ENCODE measurements around the gene IFNGR2.

IFNGR2 gene

DNA sequence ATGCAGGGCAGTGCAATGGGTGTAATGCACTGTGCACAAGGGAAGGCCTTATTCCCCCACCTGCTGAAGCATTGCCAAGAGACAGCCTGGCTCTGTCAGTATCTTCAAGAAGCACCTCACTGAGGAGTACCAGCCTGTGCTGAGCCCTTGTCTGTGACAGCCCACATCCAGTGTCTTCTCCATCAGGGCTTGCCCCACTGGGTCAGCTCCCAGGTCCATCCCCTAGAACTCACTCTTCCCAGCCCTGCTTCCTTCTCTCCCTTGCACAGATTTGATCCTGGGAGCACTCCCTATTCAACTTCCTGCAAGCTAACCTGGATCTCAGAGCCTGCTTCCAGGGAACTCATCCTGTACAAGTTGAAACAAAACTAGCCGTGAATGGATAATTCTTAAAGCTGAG, 33.6 kb upstream of the IFNGR2 start:
- no peak overlapping the region for H3K4me3 ChIP-seq (replicated peaks; ENCODE audit: low read depth, low read length)
- TF ChIP-seq, protein P1, sequence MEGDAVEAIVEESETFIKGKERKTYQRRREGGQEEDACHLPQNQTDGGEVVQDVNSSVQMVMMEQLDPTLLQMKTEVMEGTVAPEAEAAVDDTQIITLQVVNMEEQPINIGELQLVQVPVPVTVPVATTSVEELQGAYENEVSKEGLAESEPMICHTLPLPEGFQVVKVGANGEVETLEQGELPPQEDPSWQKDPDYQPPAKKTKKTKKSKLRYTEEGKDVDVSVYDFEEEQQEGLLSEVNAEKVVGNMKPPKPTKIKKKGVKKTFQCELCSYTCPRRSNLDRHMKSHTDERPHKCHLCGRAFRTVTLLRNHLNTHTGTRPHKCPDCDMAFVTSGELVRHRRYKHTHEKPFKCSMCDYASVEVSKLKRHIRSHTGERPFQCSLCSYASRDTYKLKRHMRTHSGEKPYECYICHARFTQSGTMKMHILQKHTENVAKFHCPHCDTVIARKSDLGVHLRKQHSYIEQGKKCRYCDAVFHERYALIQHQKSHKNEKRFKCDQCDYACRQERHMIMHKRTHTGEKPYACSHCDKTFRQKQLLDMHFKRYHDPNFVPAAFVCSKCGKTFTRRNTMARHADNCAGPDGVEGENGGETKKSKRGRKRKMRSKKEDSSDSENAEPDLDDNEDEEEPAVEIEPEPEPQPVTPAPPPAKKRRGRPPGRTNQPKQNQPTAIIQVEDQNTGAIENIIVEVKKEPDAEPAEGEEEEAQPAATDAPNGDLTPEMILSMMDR (IDR thresholded peaks at IDR 0.05; ENCODE audit: low read length, missing control alignments), result no peak
- DNase-seq (ENCODE audit: low read depth), result no peak

DNA sequence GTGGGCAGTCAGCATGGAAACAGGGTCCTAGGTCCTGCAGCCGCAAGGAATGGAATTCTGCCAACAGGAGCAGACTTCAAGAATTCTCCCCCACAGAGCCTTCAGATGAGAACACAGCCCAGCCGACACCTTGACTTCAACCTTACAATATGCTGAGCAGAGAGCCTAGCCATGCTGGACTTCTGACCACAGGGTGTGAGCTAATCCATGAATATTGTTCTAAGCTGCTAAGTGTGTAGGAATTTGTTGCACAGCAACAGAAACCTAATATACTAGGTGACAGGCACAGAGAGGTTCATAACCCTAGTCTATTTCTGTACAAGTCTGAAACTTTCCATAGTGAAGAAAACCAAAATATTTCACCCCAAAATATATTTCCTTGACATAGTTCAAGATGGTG, 32.9 kb upstream of the IFNGR2 start:
- TF ChIP-seq, protein P1 (IDR thresholded peaks at IDR 0.05; ENCODE audit: low read length, missing control alignments), result no peak
- no peak for DNase-seq (ENCODE audit: low read depth)

DNA sequence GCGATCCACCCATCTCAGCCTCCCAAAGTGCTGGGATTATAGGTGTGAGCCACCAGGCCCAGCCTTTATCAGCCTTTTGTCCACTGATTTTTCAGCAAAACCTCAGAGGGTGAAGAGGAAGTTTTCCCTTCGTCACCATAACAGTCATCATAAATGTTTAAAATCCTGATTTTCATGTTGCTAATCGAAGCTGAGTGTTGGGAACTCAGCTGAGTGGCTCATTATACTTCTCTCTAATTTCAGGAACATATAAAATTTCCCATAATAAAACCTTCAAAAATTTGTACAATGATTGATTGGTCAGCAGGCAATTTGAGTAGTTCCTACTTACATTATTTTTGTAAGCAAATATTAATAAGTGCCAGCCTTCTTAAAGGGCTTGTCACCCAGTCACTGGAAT, 31.8 kb upstream of the IFNGR2 start:
- no peak for DNase-seq (ENCODE audit: low read depth)
- TF ChIP-seq, protein P1 (IDR thresholded peaks at IDR 0.05; ENCODE audit: low read length, missing control alignments), result no peak
- H3K4me3 ChIP-seq (replicated peaks; ENCODE audit: low read depth, low read length), result no peak overlapping the region

More for the DNA sequence above, 32.9 kb upstream of the IFNGR2 start:
- H3K4me3 ChIP-seq (replicated peaks; ENCODE audit: low read depth, low read length), result no peak overlapping the region

DNA sequence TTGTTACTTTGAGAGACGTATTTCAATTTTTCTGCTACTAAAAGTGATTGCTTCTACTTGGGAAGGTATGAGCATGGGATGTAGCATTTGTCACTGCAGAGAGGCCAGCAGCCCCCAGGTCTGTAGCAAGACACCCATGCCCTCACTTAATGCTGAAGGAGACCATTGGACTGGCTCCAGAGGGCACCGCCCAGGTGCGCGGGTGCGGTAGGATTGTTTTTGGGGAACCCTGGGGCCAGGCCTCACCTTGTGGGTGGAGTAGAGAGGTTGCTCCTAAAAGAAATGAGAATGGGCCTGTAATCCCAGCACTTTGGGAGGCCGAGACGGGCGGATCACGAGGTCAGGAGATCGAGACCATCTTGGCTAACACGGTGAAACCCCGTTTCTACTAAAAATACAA, 30.6 kb upstream of the IFNGR2 start:
- H3K4me3 ChIP-seq (replicated peaks; ENCODE audit: low read depth, low read length), result no peak overlapping the region
- no peak for DNase-seq (ENCODE audit: low read depth)
- TF ChIP-seq, protein P1 (IDR thresholded peaks at IDR 0.05; ENCODE audit: low read length, missing control alignments), result no peak

DNA sequence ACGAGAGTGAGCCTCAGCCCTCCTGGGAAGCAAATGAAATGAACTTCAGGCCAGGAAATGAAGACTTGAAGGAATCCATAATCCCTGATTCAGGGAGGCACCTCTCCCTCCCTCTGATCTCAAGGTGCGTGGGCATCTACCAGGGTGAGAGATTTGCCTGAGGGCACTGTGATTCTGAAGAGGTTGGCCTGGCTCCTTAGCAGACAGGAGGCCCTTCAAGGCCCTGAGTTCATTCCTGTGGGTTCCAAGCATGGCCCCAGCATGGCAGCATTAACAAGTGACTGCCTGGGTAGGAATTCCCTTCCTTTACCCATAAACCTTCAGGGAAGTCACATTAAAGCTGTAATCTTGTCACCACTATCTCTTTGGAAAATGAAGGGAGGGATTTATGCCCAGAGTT, 29.8 kb upstream of the IFNGR2 start:
- TF ChIP-seq, protein P1 (IDR thresholded peaks at IDR 0.05; ENCODE audit: low read length, missing control alignments), result no peak
- no peak for DNase-seq (ENCODE audit: low read depth)
- no peak overlapping the region for H3K4me3 ChIP-seq (replicated peaks; ENCODE audit: low read depth, low read length)

DNA sequence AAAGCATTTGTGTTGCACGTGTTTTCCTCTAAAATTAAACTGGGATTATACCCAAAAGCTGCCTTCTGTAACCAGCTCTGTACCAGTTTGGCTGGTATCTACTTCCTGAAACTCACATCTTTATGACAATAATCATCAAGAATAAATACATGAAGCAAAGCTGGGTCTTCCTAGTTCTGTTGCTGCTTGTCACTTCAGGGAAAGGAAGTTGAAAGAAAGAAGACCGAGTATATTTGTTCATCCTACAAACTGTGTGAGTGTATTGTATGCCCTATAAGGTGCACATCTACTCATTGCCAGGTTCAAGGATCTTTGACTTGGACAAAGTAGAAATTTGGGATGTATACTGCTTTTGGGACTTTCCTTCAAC, 29.1 kb upstream of the IFNGR2 start:
- no peak overlapping the region for H3K4me3 ChIP-seq (replicated peaks; ENCODE audit: low read depth, low read length)
- DNase-seq (ENCODE audit: low read depth), result no peak
- TF ChIP-seq, protein P1 (IDR thresholded peaks at IDR 0.05; ENCODE audit: low read length, missing control alignments), result no peak

DNA sequence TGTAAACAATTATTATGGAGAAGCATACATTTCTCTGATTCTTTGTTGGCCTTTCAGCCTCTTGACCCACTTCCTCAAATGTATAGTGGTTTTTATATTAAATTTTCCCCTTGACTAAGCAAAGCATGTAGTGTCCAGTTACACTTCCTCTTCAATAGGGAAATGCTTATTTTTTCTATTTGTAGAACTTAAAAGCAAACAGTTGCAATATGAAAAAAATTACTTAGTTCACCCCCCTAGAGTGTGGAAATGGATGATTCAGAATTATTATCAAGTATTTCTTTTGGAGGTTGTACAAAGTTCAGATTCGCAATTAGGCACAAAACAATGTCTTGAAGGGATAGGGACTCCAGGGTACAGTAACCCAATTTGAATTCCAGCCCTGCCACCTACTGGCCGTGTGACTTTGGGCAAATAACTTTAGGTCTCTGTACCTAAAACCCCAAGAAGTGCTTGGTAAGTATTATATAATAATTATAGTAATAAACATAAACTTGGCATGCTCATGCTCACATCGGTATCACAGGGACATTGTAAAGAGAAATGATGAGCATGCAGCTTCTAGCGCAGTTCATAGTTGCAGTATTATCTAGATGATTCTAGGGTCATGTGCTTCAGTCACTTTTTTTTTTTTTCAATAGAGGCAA, 28.6 kb upstream of the IFNGR2 start:
- TF ChIP-seq, protein P1 (IDR thresholded peaks at IDR 0.05; ENCODE audit: low read length, missing control alignments), result peak; percentile 75
- no peak overlapping the region for H3K4me3 ChIP-seq (replicated peaks; ENCODE audit: low read depth, low read length)
- DNase-seq (ENCODE audit: low read depth), result peak; percentile 81

Measured in fibroblast of pulmonary artery (primary cell).